Panc1 (cell line): Measurements from ENCODE around the gene DDX27.

ENCODE experiments used
- POLR2AphosphoS5 ChIP-seq: IDR thresholded peaks from 2 replicates; pipeline ENCODE4 v1.6.1; 2012; ENCODE audit warnings: mild to moderate bottlenecking, low read depth, low read length, moderate library complexity
- TCF7L2 ChIP-seq: IDR thresholded peaks from 2 replicates; pipeline ENCODE4 v1.6.1; 2011; ENCODE audit warnings: mild to moderate bottlenecking, low read depth, low read length, inconsistent platforms
- TF ChIP-seq, protein P1 (sequence below): fragments of 450-650 bp; IDR thresholded peaks from 2 replicates; pipeline ENCODE4 v1.5.1; 2017; ENCODE audit warnings: mild to moderate bottlenecking

DNA sequence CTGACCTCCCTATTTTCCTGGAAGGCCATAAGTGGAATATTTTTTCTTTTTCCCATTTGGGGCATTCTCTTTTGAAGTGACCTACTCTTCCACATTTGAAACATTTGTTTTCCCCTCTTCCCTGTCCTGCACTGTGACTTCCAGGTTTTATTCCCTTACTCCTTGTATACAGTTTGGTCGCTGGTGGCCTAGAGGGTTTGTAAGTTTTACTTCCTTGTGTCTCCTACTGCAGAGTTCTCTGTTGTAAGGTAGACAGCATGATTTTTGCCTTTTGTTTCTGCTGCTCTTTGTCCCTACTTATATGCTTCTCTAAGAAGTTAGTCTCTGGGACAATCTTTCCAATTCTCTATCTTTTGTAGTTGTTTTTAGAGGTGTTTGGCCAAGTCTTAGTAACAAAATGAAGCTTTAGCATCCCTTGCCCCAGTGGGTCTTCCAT, 66.0 kb downstream of the DDX27 start:
- TF ChIP-seq, protein P1, sequence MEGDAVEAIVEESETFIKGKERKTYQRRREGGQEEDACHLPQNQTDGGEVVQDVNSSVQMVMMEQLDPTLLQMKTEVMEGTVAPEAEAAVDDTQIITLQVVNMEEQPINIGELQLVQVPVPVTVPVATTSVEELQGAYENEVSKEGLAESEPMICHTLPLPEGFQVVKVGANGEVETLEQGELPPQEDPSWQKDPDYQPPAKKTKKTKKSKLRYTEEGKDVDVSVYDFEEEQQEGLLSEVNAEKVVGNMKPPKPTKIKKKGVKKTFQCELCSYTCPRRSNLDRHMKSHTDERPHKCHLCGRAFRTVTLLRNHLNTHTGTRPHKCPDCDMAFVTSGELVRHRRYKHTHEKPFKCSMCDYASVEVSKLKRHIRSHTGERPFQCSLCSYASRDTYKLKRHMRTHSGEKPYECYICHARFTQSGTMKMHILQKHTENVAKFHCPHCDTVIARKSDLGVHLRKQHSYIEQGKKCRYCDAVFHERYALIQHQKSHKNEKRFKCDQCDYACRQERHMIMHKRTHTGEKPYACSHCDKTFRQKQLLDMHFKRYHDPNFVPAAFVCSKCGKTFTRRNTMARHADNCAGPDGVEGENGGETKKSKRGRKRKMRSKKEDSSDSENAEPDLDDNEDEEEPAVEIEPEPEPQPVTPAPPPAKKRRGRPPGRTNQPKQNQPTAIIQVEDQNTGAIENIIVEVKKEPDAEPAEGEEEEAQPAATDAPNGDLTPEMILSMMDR = no peak
- TF ChIP-seq POLR2AphosphoS5 (no peak), TCF7L2 (no peak)
